Body of pancreas (tissue), 4 donors: ENCODE data around the gene RPL32. TPM values are rescaled to one million over a fixed set of nuclear protein-coding genes. Genes with fewer than 3 reads are reported as not detected.
"Not testable (repeated sequence)": the region's sequence is repeated elsewhere in the genome, so short reads cannot be mapped to it uniquely, and the experiment has no call there.

ENCODE experiments used
- ATAC-seq: fragments of 150-250 bp; one replicate; pipeline ENCODE4 v1.9.1; 2016
- DNase-seq, 4 donors: peaks; one replicate each; pipeline ENCODE4 v3.0.0-alpha.2; 2019
- H3K27ac ChIP-seq, 4 donors: fragments of 200-600 bp; sonication (generic); 1 replicate in 3 of 4; 2 replicates in 1 of 4; pipeline versions ENCODE4 v1.5.1 to v1.6.1; 2016 to 2019; ENCODE audit warnings: mild to moderate bottlenecking in 1 of 4, mixed read lengths in 1 of 4, moderate library complexity in 1 of 4
- H3K27me3 ChIP-seq, 2 donors: fragments of 200-600 bp; sonication (generic); one replicate each; pipeline ENCODE4 v1.6.0; 2016; ENCODE audit warnings: mild to moderate bottlenecking in 1 of 2
- H3K36me3 ChIP-seq, 2 donors: fragments of 200-600 bp; sonication (generic); replicated peaks in 1 of 2; 2 replicates each; pipeline ENCODE4 v1.5.1; 2016; ENCODE audit warnings: low read depth in 2 of 2; ENCODE audit not compliant: insufficient read depth in 1 of 2
- H3K4me1 ChIP-seq: fragments of 200-600 bp; sonication (generic); one replicate; pipeline ENCODE4 v1.6.0; 2016
- H3K4me3 ChIP-seq, 2 donors: fragments of 200-600 bp; sonication (generic); 1 replicate in 1 of 2; 2 replicates in 1 of 2; pipeline ENCODE4 v1.5.1; 2016 to 2019
- H3K9me3 ChIP-seq, 3 donors: fragments of 200-600 bp; sonication (generic); 1 replicate in 2 of 3; 2 replicates in 1 of 3; pipeline ENCODE4 v1.5.1; 2016
- CTCF ChIP-seq, 7 experiments: fragments of 450-650 bp in 4 of 7; fragments of 200-600 bp in 3 of 7; sonication (generic) in 3 of 7; IDR thresholded peaks; one replicate each; pipeline ENCODE4 v1.5.1; 2016 to 2019; ENCODE audit warnings: antibody characterized with exemption in 7 of 7
- POLR2A ChIP-seq, 3 donors: fragments of 450-650 bp; IDR thresholded peaks; one replicate each; pipeline ENCODE4 v1.6.1; 2016; ENCODE audit warnings: antibody characterized with exemption in 3 of 3, mild to moderate bottlenecking in 2 of 3
- WGBS, 2 donors: methylation state at CpG; one replicate each; pipeline ENCODE4 v1.1.5; 2017; 5-methylcytosine and 5-hydroxymethylcytosine counted together
- intact Hi-C: fragments of 100-400 bp; cut with DNase I; formaldehyde crosslinking; loops from one replicate; pipeline ENCODE4 v1.15.1; 2023
- total RNA-seq, 2 donors: library from RNA; depleted of rRNA; stranded (reverse); fragments of >200 nt; gene quantifications; one replicate each; pipeline ENCODE4 v1.1.0, GENCODE V29; 2016

Gene RPL32
- total RNA-seq, 2 donors from 2014 or later, result 396 to 1,369 TPM

GRCh38 chr3:12879191-12879815 lies 37.9 kb upstream of the RPL32 start:
- no peaks in the 10 kb centered on the region for H3K27me3 ChIP-seq
- H3K27ac ChIP-seq, result no peak overlapping the region
- TF ChIP-seq CTCF (IDR thresholded peaks at IDR 0.05) (no peak), POLR2A (IDR thresholded peaks at IDR 0.05) (no peak)
- ATAC-seq (no peak), DNase-seq (no peak)
- no peak overlapping the region for H3K4me3 ChIP-seq
- no peaks in the 10 kb centered on the region for H3K36me3 ChIP-seq
- no peaks in the 10 kb centered on the region for H3K9me3 ChIP-seq
- 69 to 83% methylated on average over 5 of the region's 5 CpGs for WGBS, 2 donors
- intact Hi-C loops, result no loop called here
- H3K4me1 ChIP-seq, result peaks cover 21% of the 10 kb centered on the region

GRCh38 chr3:12878758-12879157 lies 37.4 kb upstream of the RPL32 start:
- DNase-seq, H3K27ac ChIP-seq, H3K4me3 ChIP-seq, intact Hi-C loops, H3K27me3 ChIP-seq, ATAC-seq, H3K9me3 ChIP-seq, H3K36me3 ChIP-seq: not testable (repeated sequence)
- peaks cover 21% of the 10 kb centered on the region for H3K4me1 ChIP-seq
- WGBS, 2 donors, result 17 to 22% methylated on average over 2 of the region's 2 CpGs

GRCh38 chr3:12878141-12878574 lies 36.8 kb upstream of the RPL32 start:
- no peaks in the 10 kb centered on the region for H3K9me3 ChIP-seq
- no peak for ATAC-seq
- WGBS, 2 donors, result 60% methylated on average over 2 of the region's 2 CpGs; no CpG with 5 or more reads in 1 of the 2 donors
- no peak overlapping the region for H3K4me3 ChIP-seq
- no peak for TF ChIP-seq CTCF (IDR thresholded peaks at IDR 0.05)
- TF ChIP-seq POLR2A (IDR thresholded peaks at IDR 0.05), result no peak
- no peaks in the 10 kb centered on the region for H3K27me3 ChIP-seq
- no peak overlapping the region for H3K27ac ChIP-seq
- intact Hi-C loops, result no loop called here
- DNase-seq, result no peak
- H3K4me1 ChIP-seq, result peaks cover 21% of the 10 kb centered on the region
- H3K36me3 ChIP-seq, result no peaks in the 10 kb centered on the region

GRCh38 chr3:12877040-12877439 lies 35.7 kb upstream of the RPL32 start:
- DNase-seq, result no peak
- H3K4me3 ChIP-seq, result no peak overlapping the region
- H3K27ac ChIP-seq, result no peak overlapping the region
- intact Hi-C loops, result no loop called here
- 90 to 92% methylated on average over 5 to 7 of the region's 7 CpGs for WGBS, 2 donors
- H3K4me1 ChIP-seq, result peaks cover 21% of the 10 kb centered on the region
- no peaks in the 10 kb centered on the region for H3K9me3 ChIP-seq
- ATAC-seq, result no peak
- H3K27me3 ChIP-seq, result no peaks in the 10 kb centered on the region
- TF ChIP-seq POLR2A (IDR thresholded peaks at IDR 0.05) (no peak), CTCF (IDR thresholded peaks at IDR 0.05) (no peak)
- H3K36me3 ChIP-seq, result no peaks in the 10 kb centered on the region

- peaks cover 21% of the 10 kb centered on the region for H3K4me1 ChIP-seq
- H3K27me3 ChIP-seq, result no peaks in the 10 kb centered on the region
- intact Hi-C loops, result no loop called here
- no peak overlapping the region for H3K27ac ChIP-seq
- H3K9me3 ChIP-seq, result no peaks in the 10 kb centered on the region
- ATAC-seq, result peak; percentile 72
- peak; percentile 40 to 73 (median 72) for DNase-seq
- TF ChIP-seq CTCF (IDR thresholded peaks at IDR 0.05), result peak in 3 of 7 experiments; percentile 13 to 29 (median 20)
- TF ChIP-seq POLR2A (IDR thresholded peaks at IDR 0.05), result no peak
- no peak overlapping the region for H3K4me3 ChIP-seq
- H3K36me3 ChIP-seq, result no peaks in the 10 kb centered on the region
- 23% methylated on average over 58 of the region's 60 CpGs; no CpG with 5 or more reads in 1 of the 2 donors for WGBS, 2 donors
These were observed 34.8 kb upstream of the RPL32 start for GRCh38 chr3:12875857-12876836.
